Measurements from ENCODE around the gene ANKRD49. TPM values are rescaled to one million over a fixed set of nuclear protein-coding genes. Genes with fewer than 3 reads are reported as not detected.

The ANKRD49 gene
- total RNA-seq, 1 donor from 2014 or later = 10.1 TPM

DNA sequence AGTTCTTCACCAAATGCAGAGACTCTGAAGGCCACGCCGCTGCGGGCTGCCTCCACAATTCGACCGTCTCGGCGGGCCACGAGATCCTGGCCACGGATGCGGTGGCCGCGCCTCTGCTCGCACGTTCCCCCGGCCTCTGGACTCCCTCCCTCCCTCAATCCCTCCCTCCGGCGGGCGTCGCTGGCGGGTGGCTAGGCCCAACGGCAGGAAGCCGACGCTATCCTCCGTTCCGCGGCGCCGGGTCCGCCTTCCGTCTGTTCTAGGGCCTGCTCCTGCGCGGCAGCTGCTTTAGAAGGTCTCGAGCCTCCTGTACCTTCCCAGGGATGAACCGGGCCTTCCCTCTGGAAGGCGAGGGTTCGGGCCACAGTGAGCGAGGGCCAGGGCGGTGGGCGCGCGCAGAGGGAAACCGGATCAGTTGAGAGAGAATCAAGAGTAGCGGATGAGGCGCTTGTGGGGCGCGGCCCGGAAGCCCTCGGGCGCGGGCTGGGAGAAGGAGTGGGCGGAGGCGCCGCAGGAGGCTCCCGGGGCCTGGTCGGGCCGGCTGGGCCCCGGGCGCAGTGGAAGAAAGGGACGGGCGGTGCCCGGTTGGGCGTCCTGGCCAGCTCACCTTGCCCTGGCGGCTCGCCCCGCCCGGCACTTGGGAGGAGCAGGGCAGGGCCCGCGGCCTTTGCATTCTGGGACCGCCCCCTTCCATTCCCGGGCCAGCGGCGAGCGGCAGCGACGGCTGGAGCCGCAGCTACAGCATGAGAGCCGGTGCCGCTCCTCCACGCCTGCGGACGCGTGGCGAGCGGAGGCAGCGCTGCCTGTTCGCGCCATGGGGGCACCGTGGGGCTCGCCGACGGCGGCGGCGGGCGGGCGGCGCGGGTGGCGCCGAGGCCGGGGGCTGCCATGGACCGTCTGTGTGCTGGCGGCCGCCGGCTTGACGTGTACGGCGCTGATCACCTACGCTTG lies 50.2 kb downstream of the ANKRD49 start, which contains the start of gene FUT4:
Gene FUT4 (plus strand): TSS at position 227 of the 951 bp plus-strand sequence. CDS start 213 bp downstream, at position 440.
- peak; percentile 95 for DNase-seq (ENCODE audit: low spot score)

DNA sequence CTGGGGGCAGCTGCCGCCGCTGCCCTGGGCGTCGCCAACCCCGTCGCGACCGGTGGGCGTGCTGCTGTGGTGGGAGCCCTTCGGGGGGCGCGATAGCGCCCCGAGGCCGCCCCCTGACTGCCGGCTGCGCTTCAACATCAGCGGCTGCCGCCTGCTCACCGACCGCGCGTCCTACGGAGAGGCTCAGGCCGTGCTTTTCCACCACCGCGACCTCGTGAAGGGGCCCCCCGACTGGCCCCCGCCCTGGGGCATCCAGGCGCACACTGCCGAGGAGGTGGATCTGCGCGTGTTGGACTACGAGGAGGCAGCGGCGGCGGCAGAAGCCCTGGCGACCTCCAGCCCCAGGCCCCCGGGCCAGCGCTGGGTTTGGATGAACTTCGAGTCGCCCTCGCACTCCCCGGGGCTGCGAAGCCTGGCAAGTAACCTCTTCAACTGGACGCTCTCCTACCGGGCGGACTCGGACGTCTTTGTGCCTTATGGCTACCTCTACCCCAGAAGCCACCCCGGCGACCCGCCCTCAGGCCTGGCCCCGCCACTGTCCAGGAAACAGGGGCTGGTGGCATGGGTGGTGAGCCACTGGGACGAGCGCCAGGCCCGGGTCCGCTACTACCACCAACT lies 51.0 kb downstream of the ANKRD49 start:
- no peak for DNase-seq (ENCODE audit: low spot score)

DNA sequence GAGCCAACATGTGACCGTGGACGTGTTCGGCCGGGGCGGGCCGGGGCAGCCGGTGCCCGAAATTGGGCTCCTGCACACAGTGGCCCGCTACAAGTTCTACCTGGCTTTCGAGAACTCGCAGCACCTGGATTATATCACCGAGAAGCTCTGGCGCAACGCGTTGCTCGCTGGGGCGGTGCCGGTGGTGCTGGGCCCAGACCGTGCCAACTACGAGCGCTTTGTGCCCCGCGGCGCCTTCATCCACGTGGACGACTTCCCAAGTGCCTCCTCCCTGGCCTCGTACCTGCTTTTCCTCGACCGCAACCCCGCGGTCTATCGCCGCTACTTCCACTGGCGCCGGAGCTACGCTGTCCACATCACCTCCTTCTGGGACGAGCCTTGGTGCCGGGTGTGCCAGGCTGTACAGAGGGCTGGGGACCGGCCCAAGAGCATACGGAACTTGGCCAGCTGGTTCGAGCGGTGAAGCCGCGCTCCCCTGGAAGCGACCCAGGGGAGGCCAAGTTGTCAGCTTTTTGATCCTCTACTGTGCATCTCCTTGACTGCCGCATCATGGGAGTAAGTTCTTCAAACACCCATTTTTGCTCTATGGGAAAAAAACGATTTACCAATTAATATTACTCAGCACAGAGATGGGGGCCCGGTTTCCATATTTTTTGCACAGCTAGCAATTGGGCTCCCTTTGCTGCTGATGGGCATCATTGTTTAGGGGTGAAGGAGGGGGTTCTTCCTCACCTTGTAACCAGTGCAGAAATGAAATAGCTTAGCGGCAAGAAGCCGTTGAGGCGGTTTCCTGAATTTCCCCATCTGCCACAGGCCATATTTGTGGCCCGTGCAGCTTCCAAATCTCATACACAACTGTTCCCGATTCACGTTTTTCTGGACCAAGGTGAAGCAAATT lies 51.7 kb downstream of the ANKRD49 start:
- DNase-seq (ENCODE audit: low spot score) = no peak

DNA sequence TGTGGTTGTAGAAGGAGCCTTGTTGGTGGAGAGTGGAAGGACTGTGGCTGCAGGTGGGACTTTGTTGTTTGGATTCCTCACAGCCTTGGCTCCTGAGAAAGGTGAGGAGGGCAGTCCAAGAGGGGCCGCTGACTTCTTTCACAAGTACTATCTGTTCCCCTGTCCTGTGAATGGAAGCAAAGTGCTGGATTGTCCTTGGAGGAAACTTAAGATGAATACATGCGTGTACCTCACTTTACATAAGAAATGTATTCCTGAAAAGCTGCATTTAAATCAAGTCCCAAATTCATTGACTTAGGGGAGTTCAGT lies 52.3 kb downstream of the ANKRD49 start:
- no peak for DNase-seq (ENCODE audit: low spot score)

DNA sequence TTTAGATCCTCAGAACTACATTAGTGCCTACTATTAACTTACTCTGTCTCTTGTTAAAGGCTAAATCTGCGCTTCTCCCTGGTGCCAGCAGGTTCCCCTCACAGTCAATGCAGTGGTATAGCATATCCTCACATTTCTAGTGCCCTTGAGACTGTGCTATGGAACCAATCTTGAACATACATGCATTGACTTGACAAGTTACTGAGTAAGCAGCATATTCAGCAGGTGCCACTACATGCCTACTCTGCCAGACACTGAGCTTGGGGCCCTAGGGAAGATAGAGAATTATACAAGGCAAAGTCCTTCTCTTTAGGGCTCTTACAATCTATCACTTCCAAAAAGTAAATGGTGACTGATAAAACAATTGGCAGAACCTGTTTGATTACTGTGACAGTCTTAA lies 53.1 kb downstream of the ANKRD49 start:
- DNase-seq (ENCODE audit: low spot score) = no peak

DNA sequence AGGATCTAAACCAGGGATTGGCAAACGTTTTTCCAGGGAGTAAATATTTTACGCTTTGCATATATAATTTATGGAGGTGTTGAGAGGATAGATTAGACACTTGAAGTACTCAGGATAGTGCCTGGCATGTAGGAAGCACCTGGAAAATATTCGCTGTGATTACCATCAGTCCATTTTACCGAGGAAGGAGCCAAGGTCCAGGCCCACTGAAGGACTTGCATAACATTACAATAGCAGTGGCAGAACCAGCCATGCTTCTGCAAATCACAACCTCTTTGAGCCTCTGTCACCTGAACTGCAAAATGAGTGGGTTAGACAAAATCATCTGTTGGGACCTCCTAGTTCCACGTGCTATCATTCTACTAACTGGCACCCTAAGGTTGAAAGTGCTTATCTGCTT lies 55.4 kb downstream of the ANKRD49 start:
- no peak for DNase-seq (ENCODE audit: low spot score)

Small RNA genes lying within 50 kb of the gene (microRNA-seq; reads per million reads assigned to microRNA genes)
- gene MIR548L (ENCODE audit: borderline number of aligned reads) = 2.2 reads per million

Other genes with a start within 250 kb of the ANKRD49 start
- gene IZUMO1R, start 189.4 kb upstream of the ANKRD49 start, total RNA-seq = not detected
- not detected for gene GPR83, start 92.6 kb upstream of the ANKRD49 start, total RNA-seq
- 14.1 TPM for gene MRE11, start 140 bp upstream of the ANKRD49 start, total RNA-seq
- gene C11orf97, start 18.5 kb downstream of the ANKRD49 start, total RNA-seq = not detected
- 5.5 TPM for gene FUT4, start 49.9 kb downstream of the ANKRD49 start, total RNA-seq
- 1.5 TPM for gene PIWIL4, start 73.4 kb downstream of the ANKRD49 start, total RNA-seq

Data from mesenteric fat pad (tissue), 1 donor.